ENCODE results near the gene MTCL1.

MTCL1 gene

GRCh38 chr18:8863427-8863826, 158.1 kb downstream of the MTCL1 start:
- TF ChIP-seq EZH2phosphoT487 (IDR thresholded peaks at IDR 0.05; ENCODE audit: borderline replicate concordance) (no peak), CTCF (conservative IDR thresholded peaks at IDR 0.05; ENCODE audit: low read length) (no peak)
- no peaks in the 10 kb centered on the region for H3K27me3 ChIP-seq (ENCODE audit: insufficient read depth, low read length, poor library complexity, severe bottlenecking)
- H3F3A ChIP-seq (ENCODE audit: low read depth), result no peaks in the 10 kb centered on the region
- no peak overlapping the region for H3K4me3 ChIP-seq (ENCODE audit: low read length, poor library complexity, severe bottlenecking)
- no peaks in the 10 kb centered on the region for H3K4me1 ChIP-seq (ENCODE audit: insufficient read depth, low read length, poor library complexity, severe bottlenecking)
- no peaks in the 10 kb centered on the region for H3K36me3 ChIP-seq (ENCODE audit: insufficient read depth, low read length)
- no peak overlapping the region for H3K4me2 ChIP-seq (ENCODE audit: low read depth, low read length, poor library complexity, severe bottlenecking)
- no peaks in the 10 kb centered on the region for H3K9me3 ChIP-seq (ENCODE audit: insufficient read depth, low read depth, low read length)
- H2AFZ ChIP-seq (ENCODE audit: low read length), result no peak overlapping the region
- no peaks in the 10 kb centered on the region for H4K20me1 ChIP-seq (ENCODE audit: insufficient read depth, low read length, poor library complexity, severe bottlenecking)
- no peaks in the 10 kb centered on the region for H3K9me2 ChIP-seq (replicated peaks; ENCODE audit: low read depth, low read length)
- H3K79me2 ChIP-seq (ENCODE audit: insufficient read depth, low read length), result no peaks in the 10 kb centered on the region
- H3K9ac ChIP-seq (ENCODE audit: low read depth, low read length, poor library complexity, severe bottlenecking), result no peak overlapping the region

- H3K27me3 ChIP-seq (ENCODE audit: insufficient read depth, low read length, poor library complexity, severe bottlenecking), result no peaks in the 10 kb centered on the region
- TF ChIP-seq EZH2phosphoT487 (IDR thresholded peaks at IDR 0.05; ENCODE audit: borderline replicate concordance) (no peak), CTCF (conservative IDR thresholded peaks at IDR 0.05; ENCODE audit: low read length) (no peak)
- no peak overlapping the region for H3K4me2 ChIP-seq (ENCODE audit: low read depth, low read length, poor library complexity, severe bottlenecking)
- H4K20me1 ChIP-seq (ENCODE audit: insufficient read depth, low read length, poor library complexity, severe bottlenecking), result no peaks in the 10 kb centered on the region
- no peaks in the 10 kb centered on the region for H3K79me2 ChIP-seq (ENCODE audit: insufficient read depth, low read length)
- H3K4me1 ChIP-seq (ENCODE audit: insufficient read depth, low read length, poor library complexity, severe bottlenecking), result no peaks in the 10 kb centered on the region
- no peak overlapping the region for H2AFZ ChIP-seq (ENCODE audit: low read length)
- no peaks in the 10 kb centered on the region for H3K9me3 ChIP-seq (ENCODE audit: insufficient read depth, low read depth, low read length)
- H3K9me2 ChIP-seq (replicated peaks; ENCODE audit: low read depth, low read length), result no peaks in the 10 kb centered on the region
- H3K4me3 ChIP-seq (ENCODE audit: low read length, poor library complexity, severe bottlenecking), result no peak overlapping the region
- H3F3A ChIP-seq (ENCODE audit: low read depth), result no peaks in the 10 kb centered on the region
- no peaks in the 10 kb centered on the region for H3K36me3 ChIP-seq (ENCODE audit: insufficient read depth, low read length)
- no peak overlapping the region for H3K9ac ChIP-seq (ENCODE audit: low read depth, low read length, poor library complexity, severe bottlenecking)
Measured at GRCh38 chr18:8865934-8866333, 160.6 kb downstream of the MTCL1 start.

GRCh38 chr18:8866679-8867078, 161.3 kb downstream of the MTCL1 start:
- H3K36me3 ChIP-seq (ENCODE audit: insufficient read depth, low read length), result no peaks in the 10 kb centered on the region
- H4K20me1 ChIP-seq (ENCODE audit: insufficient read depth, low read length, poor library complexity, severe bottlenecking), result no peaks in the 10 kb centered on the region
- H3K4me1 ChIP-seq (ENCODE audit: insufficient read depth, low read length, poor library complexity, severe bottlenecking), result no peaks in the 10 kb centered on the region
- no peak overlapping the region for H3K4me3 ChIP-seq (ENCODE audit: low read length, poor library complexity, severe bottlenecking)
- no peaks in the 10 kb centered on the region for H3F3A ChIP-seq (ENCODE audit: low read depth)
- H3K27me3 ChIP-seq (ENCODE audit: insufficient read depth, low read length, poor library complexity, severe bottlenecking), result no peaks in the 10 kb centered on the region
- no peak overlapping the region for H3K9ac ChIP-seq (ENCODE audit: low read depth, low read length, poor library complexity, severe bottlenecking)
- H3K9me3 ChIP-seq (ENCODE audit: insufficient read depth, low read depth, low read length), result no peaks in the 10 kb centered on the region
- H3K4me2 ChIP-seq (ENCODE audit: low read depth, low read length, poor library complexity, severe bottlenecking), result no peak overlapping the region
- no peaks in the 10 kb centered on the region for H3K79me2 ChIP-seq (ENCODE audit: insufficient read depth, low read length)
- no peak overlapping the region for H2AFZ ChIP-seq (ENCODE audit: low read length)
- no peaks in the 10 kb centered on the region for H3K9me2 ChIP-seq (replicated peaks; ENCODE audit: low read depth, low read length)
- TF ChIP-seq EZH2phosphoT487 (IDR thresholded peaks at IDR 0.05; ENCODE audit: borderline replicate concordance) (no peak), CTCF (conservative IDR thresholded peaks at IDR 0.05; ENCODE audit: low read length) (no peak)

Measured in Loucy (cell line).